ENCODE results near the gene AGAP1. TPM values are rescaled to one million over a fixed set of nuclear protein-coding genes. Genes with fewer than 3 reads are reported as not detected.

AGAP1 gene
- total RNA-seq, 1 experiment from 2014 or later: 25.8 TPM

GRCh38 chr2:235737840-235738239, 244.0 kb downstream of the AGAP1 start:
- Histone ChIP-seq H2BK20ac (ENCODE audit: low read depth, low read length, poor library complexity, severe bottlenecking) (no peak overlapping the region), H4K20me1 (ENCODE audit: control insufficient read depth, insufficient read depth, insufficient read length) (no peaks in the 10 kb centered on the region), H2BK5ac (ENCODE audit: insufficient read length, low read length) (no peak overlapping the region), H3K18ac (ENCODE audit: insufficient read length, low read depth, low read length) (no peak overlapping the region), H3K9me3 (ENCODE audit: control insufficient read depth, low read depth, low read length) (no peaks in the 10 kb centered on the region), H4K5ac (ENCODE audit: insufficient read length, low read depth, low read length) (no peak overlapping the region), H3K79me1 (ENCODE audit: insufficient read depth, low read depth, low read length, poor library complexity, severe bottlenecking) (no peaks in the 10 kb centered on the region), H4K91ac (ENCODE audit: insufficient read length, low read depth, low read length) (no peak overlapping the region), H4K8ac (replicated peaks; ENCODE audit: insufficient read length, low read depth, low read length) (no peak overlapping the region), H3K14ac (ENCODE audit: insufficient read depth, low read length) (peak overlapping the region; percentile 10; the same call in 1 of the 2 replicates), H2BK12ac (ENCODE audit: insufficient read length, low read depth, low read length) (no peak overlapping the region), H3K4ac (ENCODE audit: low read depth, low read length) (no peak overlapping the region), H3K79me2 (ENCODE audit: insufficient read depth, low read length) (no peaks in the 10 kb centered on the region), H2BK120ac (ENCODE audit: low read depth, low read length, poor library complexity, severe bottlenecking) (no peak overlapping the region), H3K56ac (ENCODE audit: insufficient read length, low read depth, low read length) (no peak overlapping the region), H2AK5ac (ENCODE audit: insufficient read length, low read length) (no peak overlapping the region), H3K4me1 (ENCODE audit: insufficient read depth, low read length) (no peaks in the 10 kb centered on the region), H3K23me2 (ENCODE audit: insufficient read length, low read depth, low read length, poor library complexity, severe bottlenecking) (no peaks in the 10 kb centered on the region), H3K27me3 (ENCODE audit: insufficient read depth, low read length) (no peaks in the 10 kb centered on the region), H2AFZ (ENCODE audit: low read length) (no peak overlapping the region), H3K4me2 (ENCODE audit: insufficient read depth, insufficient read length, low read length) (no peak overlapping the region), H2BK15ac (ENCODE audit: low read depth, low read length) (no peak overlapping the region), H3K23ac (ENCODE audit: insufficient read length, low read depth, low read length) (no peak overlapping the region), H3K27ac (ENCODE audit: insufficient read length, low read depth, low read length) (no peak overlapping the region), H3K9ac (ENCODE audit: extremely low read depth, insufficient read length, low read length) (no peak overlapping the region), H3T11ph (ENCODE audit: low read length) (no peak overlapping the region)
- no peaks in the 10 kb centered on the region for H3K9me3 Mint-ChIP-seq
- H3K4me1 Mint-ChIP-seq: peaks cover 8 to 13% of the 10 kb centered on the region in 2 experiments
- WGBS (ENCODE audit: extremely low coverage, insufficient read length, low lambda C conversion rate): no CpG with 5 or more reads among the region's 10 CpGs
- DNase-seq: no peak
- no peaks in the 10 kb centered on the region for H3K27me3 Mint-ChIP-seq (ENCODE audit: low read depth)
- no peak for TF ChIP-seq CTCF (conservative IDR thresholded peaks at IDR 0.05)
- peak overlapping the region in 1 of 3 experiments; percentile 81; a peak in 2 of 7 replicates for H3K27ac Mint-ChIP-seq
- no peak overlapping the region for H3K4me3 Mint-ChIP-seq
- H3K36me3 Mint-ChIP-seq (ENCODE audit: insufficient read depth in 1 of 3, low read depth in 3 of 3): peaks cover 1 to 9% (median 3%) of the 10 kb centered on the region in 3 experiments; a peak in 4 of 7 replicates

All from H9 (cell line).